ENCODE results near the gene ZDHHC16.

DNA sequence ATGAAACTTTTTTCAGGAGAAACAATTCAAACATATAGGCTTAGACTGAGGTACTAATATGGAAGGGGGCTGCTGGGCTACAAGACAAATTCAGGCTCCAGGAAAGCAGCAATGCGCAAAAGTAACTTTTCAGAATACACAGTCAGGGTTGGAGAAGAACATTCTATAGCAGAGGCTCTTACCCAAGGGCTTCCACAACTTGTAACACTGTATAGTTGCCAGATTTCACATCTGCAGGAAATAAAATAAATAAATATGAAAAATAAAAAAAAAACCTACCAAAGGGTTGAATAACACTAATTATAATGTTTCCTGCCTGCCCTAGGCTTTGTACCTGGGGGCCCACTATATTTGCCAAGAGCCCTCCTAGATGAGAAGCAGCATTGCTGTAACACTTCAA, 37.9 kb downstream of the ZDHHC16 start:
- TF ChIP-seq, protein P1, sequence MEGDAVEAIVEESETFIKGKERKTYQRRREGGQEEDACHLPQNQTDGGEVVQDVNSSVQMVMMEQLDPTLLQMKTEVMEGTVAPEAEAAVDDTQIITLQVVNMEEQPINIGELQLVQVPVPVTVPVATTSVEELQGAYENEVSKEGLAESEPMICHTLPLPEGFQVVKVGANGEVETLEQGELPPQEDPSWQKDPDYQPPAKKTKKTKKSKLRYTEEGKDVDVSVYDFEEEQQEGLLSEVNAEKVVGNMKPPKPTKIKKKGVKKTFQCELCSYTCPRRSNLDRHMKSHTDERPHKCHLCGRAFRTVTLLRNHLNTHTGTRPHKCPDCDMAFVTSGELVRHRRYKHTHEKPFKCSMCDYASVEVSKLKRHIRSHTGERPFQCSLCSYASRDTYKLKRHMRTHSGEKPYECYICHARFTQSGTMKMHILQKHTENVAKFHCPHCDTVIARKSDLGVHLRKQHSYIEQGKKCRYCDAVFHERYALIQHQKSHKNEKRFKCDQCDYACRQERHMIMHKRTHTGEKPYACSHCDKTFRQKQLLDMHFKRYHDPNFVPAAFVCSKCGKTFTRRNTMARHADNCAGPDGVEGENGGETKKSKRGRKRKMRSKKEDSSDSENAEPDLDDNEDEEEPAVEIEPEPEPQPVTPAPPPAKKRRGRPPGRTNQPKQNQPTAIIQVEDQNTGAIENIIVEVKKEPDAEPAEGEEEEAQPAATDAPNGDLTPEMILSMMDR (IDR thresholded peaks at IDR 0.05) = no peak
- TF ChIP-seq EZH2 (IDR thresholded peaks at IDR 0.05; ENCODE audit: borderline replicate concordance, insufficient read depth, low read depth, low read length, poor library complexity, severe bottlenecking) = no peak

Measured in B cell (primary cell).